PC-3 (cell line): ENCODE measurements around the gene ZBTB7C. TPM values are rescaled to one million over a fixed set of nuclear protein-coding genes. Genes with fewer than 3 reads are reported as not detected.

Experiments
- ATAC-seq: fragments of 200-7000 bp; cut with Tn5 transposase; 2 replicates; pipeline ENCODE4 v1.9.1; 2020; ENCODE audit warnings: mild to moderate bottlenecking, moderate library complexity
- BruUV-seq: library from RNA; stranded (reverse); fragments of 400-500 nt; replicated peaks from 2 replicates; lab custom pipeline; 2021; lab: Mats Ljungman, UMichigan
- CTCF ChIA-PET: fragments of 300-600 bp; sonication (Branson Sonifier 250); formaldehyde crosslinking; loops from one replicate; lab custom pipeline; 2022; ENCODE audit warnings: antibody characterized with exemption; lab: Charles Lee
- POLR2A ChIA-PET: fragments of 300-600 bp; sonication (Branson Sonifier 250); formaldehyde crosslinking; loops from one replicate; lab custom pipeline; 2022; ENCODE audit warnings: antibody characterized with exemption; ENCODE audit not compliant: unreplicated experiment; lab: Charles Lee
- DNase-seq: peaks from one replicate; pipeline ENCODE4 v3.0.0-alpha.2; 2015
- H2AFZ ChIP-seq: fragments of 300-600 bp; sonication (generic); 2 replicates; pipeline ENCODE4 v1.6.0; 2016; ENCODE audit warnings: antibody characterized with exemption, low read length
- H3F3A ChIP-seq: fragments of 300-600 bp; sonication (generic); one replicate; pipeline ENCODE4 v1.6.0; 2017; ENCODE audit warnings: antibody characterized with exemption, low read length, control low read depth, mild to moderate bottlenecking; ENCODE audit not compliant: unreplicated experiment
- H3K27ac ChIP-seq: fragments of 300-600 bp; sonication (generic); 2 replicates; pipeline ENCODE4 v1.5.1; 2016; ENCODE audit warnings: mild to moderate bottlenecking, low read length
- H3K27me3 ChIP-seq: fragments of 300-600 bp; sonication (generic); 2 replicates; pipeline ENCODE4 v1.6.1; 2016; ENCODE audit warnings: low read length, mixed read lengths
- H3K36me3 ChIP-seq: fragments of 300-600 bp; sonication (generic); 2 replicates; pipeline ENCODE4 v1.6.1; 2016; ENCODE audit warnings: low read depth, mixed run types, low read length, mixed read lengths
- H3K4me1 ChIP-seq: fragments of 300-600 bp; sonication (generic); 2 replicates; pipeline ENCODE4 v1.5.1; 2016; ENCODE audit warnings: low read length; ENCODE audit not compliant: insufficient read depth
- H3K4me2 ChIP-seq: fragments of 300-600 bp; sonication (generic); 2 replicates; pipeline ENCODE4 v1.6.0; 2016; ENCODE audit warnings: low read length
- H3K4me3 ChIP-seq: fragments of 300-600 bp; sonication (generic); 2 replicates; pipeline ENCODE4 v1.5.1; 2016; ENCODE audit warnings: mild to moderate bottlenecking, low read length, mixed read lengths
- H3K79me2 ChIP-seq: fragments of 300-600 bp; sonication (generic); 2 replicates; pipeline ENCODE4 v1.6.1; 2017; ENCODE audit warnings: low read length, mixed read lengths
- H3K9ac ChIP-seq: fragments of 300-600 bp; sonication (generic); 2 replicates; pipeline ENCODE4 v1.6.0; 2016; ENCODE audit warnings: mild to moderate bottlenecking, low read length
- H3K9me2 ChIP-seq: fragments of 300-600 bp; sonication (generic); replicated peaks from 2 replicates; pipeline ENCODE4 v1.6.1; 2016; ENCODE audit warnings: mixed run types, low read length, mixed read lengths
- H3K9me3 ChIP-seq: fragments of 300-600 bp; sonication (generic); 2 replicates; pipeline ENCODE4 v1.6.1; 2016; ENCODE audit warnings: low read length, mixed read lengths
- H4K20me1 ChIP-seq: fragments of 300-600 bp; sonication (generic); 2 replicates; pipeline ENCODE4 v1.6.1; 2016; ENCODE audit warnings: low read length, mixed read lengths
- CTCF ChIP-seq: fragments of 300-600 bp; sonication (generic); conservative IDR thresholded peaks from 2 replicates; pipeline ENCODE4 v1.5.1; 2017; ENCODE audit warnings: antibody characterized with exemption, low read depth, mild to moderate bottlenecking, low read length
- EZH2 ChIP-seq: fragments of 300-600 bp; sonication (generic); IDR thresholded peaks from one replicate; pipeline ENCODE4 v1.6.1; 2017; ENCODE audit warnings: antibody characterized with exemption, mild to moderate bottlenecking, low read length; ENCODE audit not compliant: unreplicated experiment
- EZH2phosphoT487 ChIP-seq: fragments of 300-600 bp; sonication (generic); IDR thresholded peaks from 2 replicates; pipeline ENCODE4 v1.6.1; 2018; ENCODE audit warnings: mild to moderate bottlenecking, antibody characterized with exemption, low read length, borderline replicate concordance
- intact Hi-C: fragments of 100-400 bp; cut with micrococcal nuclease; formaldehyde crosslinking; loops from 2 replicates; pipeline ENCODE4 v1.9.0; 2023
- total RNA-seq: library from RNA; depleted of rRNA; stranded (reverse); fragments of >200 nt; gene quantifications from 2 replicates; pipeline ENCODE4 v1.2.3, GENCODE V29; 2014

The ZBTB7C gene
- total RNA-seq, 1 experiment from 2014 or later = 1.3 TPM

GRCh38 chr18:48260237-48260636, 148.9 kb downstream of the ZBTB7C start:
- Histone ChIP-seq H3K4me1 (no peaks in the 10 kb centered on the region), H3K9me2 (no peaks in the 10 kb centered on the region), H3K4me2 (no peak overlapping the region), H3F3A (no peaks in the 10 kb centered on the region), H2AFZ (no peak overlapping the region), H3K27ac (no peak overlapping the region), H3K9me3 (no peaks in the 10 kb centered on the region), H3K79me2 (no peaks in the 10 kb centered on the region), H3K9ac (no peak overlapping the region), H3K4me3 (no peak overlapping the region), H3K36me3 (no peaks in the 10 kb centered on the region), H3K27me3 (no peaks in the 10 kb centered on the region), H4K20me1 (no peaks in the 10 kb centered on the region)
- ATAC-seq = no peak
- BruUV-seq = no TSS peak
- DNase-seq = no peak
- no peak for TF ChIP-seq EZH2
- TF ChIP-seq CTCF = no peak
- no peak for TF ChIP-seq EZH2phosphoT487
- intact Hi-C loops = no loop called here
- ChIA-PET POLR2A (no interaction called here), CTCF (no interaction called here)

- no TSS peak for BruUV-seq
- no peaks in the 10 kb centered on the region for H3K9me3 ChIP-seq
- no peaks in the 10 kb centered on the region for H3K9me2 ChIP-seq
- no peaks in the 10 kb centered on the region for H3F3A ChIP-seq
- no peak overlapping the region for H2AFZ ChIP-seq
- intact Hi-C loops = no loop called here
- TF ChIP-seq EZH2phosphoT487 (no peak), CTCF (no peak), EZH2 (no peak)
- ATAC-seq (no peak), DNase-seq (no peak)
- H3K4me3 ChIP-seq = no peak overlapping the region
- H3K9ac ChIP-seq = no peak overlapping the region
- H3K27me3 ChIP-seq = no peaks in the 10 kb centered on the region
- no peaks in the 10 kb centered on the region for H4K20me1 ChIP-seq
- H3K36me3 ChIP-seq = no peaks in the 10 kb centered on the region
- POLR2A ChIA-PET = no interaction called here
- H3K79me2 ChIP-seq = no peaks in the 10 kb centered on the region
- H3K4me2 ChIP-seq = no peak overlapping the region
- CTCF ChIA-PET = no interaction called here
- H3K27ac ChIP-seq = no peak overlapping the region
- H3K4me1 ChIP-seq = no peaks in the 10 kb centered on the region
Measured at GRCh38 chr18:48256848-48257247, 152.3 kb downstream of the ZBTB7C start.

- Histone ChIP-seq H3K4me2 (no peak overlapping the region), H3K27me3 (no peaks in the 10 kb centered on the region), H2AFZ (no peak overlapping the region), H4K20me1 (no peaks in the 10 kb centered on the region), H3K9ac (no peak overlapping the region), H3K79me2 (no peaks in the 10 kb centered on the region), H3K27ac (no peak overlapping the region), H3F3A (no peaks in the 10 kb centered on the region), H3K4me3 (no peak overlapping the region), H3K9me3 (no peaks in the 10 kb centered on the region), H3K36me3 (no peaks in the 10 kb centered on the region), H3K4me1 (no peaks in the 10 kb centered on the region), H3K9me2 (no peaks in the 10 kb centered on the region)
- TF ChIP-seq EZH2phosphoT487 (no peak), EZH2 (no peak), CTCF (no peak)
- ChIA-PET CTCF (no interaction called here), POLR2A (no interaction called here)
- intact Hi-C loops = no loop called here
- DNase-seq = no peak
- BruUV-seq = no TSS peak
- no peak for ATAC-seq
Measured at GRCh38 chr18:48254077-48254602, 155.0 kb downstream of the ZBTB7C start.
